Liver (tissue), 9 donors: ENCODE measurements around the gene MAOB. TPM values are rescaled to one million over a fixed set of nuclear protein-coding genes. Genes with fewer than 3 reads are reported as not detected.

Source experiments
- DNase-seq: peaks from one replicate; pipeline ENCODE4 v3.0.0-alpha.2; 2017; ENCODE audit warnings: low spot score
- H3K27ac ChIP-seq, 2 donors: one replicate each; pipeline ENCODE4 v1.7.0; 2013; ENCODE audit warnings: inconsistent platforms in 2 of 2, low read length in 2 of 2, control low read depth in 1 of 2, low read depth in 1 of 2, mild to moderate bottlenecking in 1 of 2
- H3K27me3 ChIP-seq, 4 donors: one replicate each; pipeline versions ENCODE4 v1.6.1 to v1.7.0; 2013; ENCODE audit warnings: low read length in 3 of 4, inconsistent platforms in 1 of 4, mild to moderate bottlenecking in 1 of 4, moderate library complexity in 1 of 4; ENCODE audit not compliant: control insufficient read depth in 4 of 4, insufficient read depth in 4 of 4
- H3K36me3 ChIP-seq, 4 donors: one replicate each; pipeline versions ENCODE4 v1.6.1 to v1.7.0; 2013; ENCODE audit warnings: low read length in 3 of 4, mild to moderate bottlenecking in 3 of 4, low read depth in 1 of 4, moderate library complexity in 1 of 4; ENCODE audit not compliant: control insufficient read depth in 4 of 4, insufficient read depth in 3 of 4
- H3K4me1 ChIP-seq, 4 donors: one replicate each; pipeline versions ENCODE4 v1.6.1 to v1.7.0; 2013; ENCODE audit warnings: low read length in 3 of 4, mild to moderate bottlenecking in 3 of 4, moderate library complexity in 1 of 4; ENCODE audit not compliant: control insufficient read depth in 4 of 4, insufficient read depth in 4 of 4
- H3K4me3 ChIP-seq, 3 donors: one replicate each; pipeline versions ENCODE4 v1.6.1 to v1.7.0; 2013; ENCODE audit warnings: low read length in 3 of 3, control low read depth in 1 of 3, low read depth in 1 of 3, mild to moderate bottlenecking in 1 of 3
- H3K9ac ChIP-seq, 2 donors: one replicate each; pipeline ENCODE4 v1.7.0; 2013; ENCODE audit warnings: low read length in 2 of 2, mild to moderate bottlenecking in 2 of 2, moderate library complexity in 2 of 2, control low read depth in 1 of 2, low read depth in 1 of 2
- H3K9me3 ChIP-seq, 4 donors: one replicate each; pipeline versions ENCODE4 v1.6.1 to v1.7.0; 2013; ENCODE audit warnings: low read length in 3 of 4; ENCODE audit not compliant: control insufficient read depth in 4 of 4
- EGR1 ChIP-seq, 2 donors: IDR thresholded peaks; 2 replicates each; pipeline ENCODE4 v1.6.1; 2016 to 2018; ENCODE audit warnings: antibody characterized with exemption in 2 of 2, low read depth in 2 of 2
- FOXA1 ChIP-seq: IDR thresholded peaks from 2 replicates; pipeline ENCODE4 v1.6.1; 2016; ENCODE audit warnings: antibody characterized with exemption
- FOXA2 ChIP-seq: IDR thresholded peaks from 2 replicates; pipeline ENCODE4 v1.6.1; 2016; ENCODE audit warnings: antibody characterized with exemption
- HNF4G ChIP-seq: IDR thresholded peaks from 2 replicates; pipeline ENCODE4 v1.6.1; 2016; ENCODE audit warnings: antibody characterized with exemption
- NR2F2 ChIP-seq: IDR thresholded peaks from 2 replicates; pipeline ENCODE4 v1.6.1; 2016; ENCODE audit warnings: antibody characterized with exemption
- RAD21 ChIP-seq, 2 donors: IDR thresholded peaks; 2 replicates each; pipeline ENCODE4 v1.6.1; 2016; ENCODE audit warnings: antibody characterized with exemption in 2 of 2, mild to moderate bottlenecking in 2 of 2
- SP1 ChIP-seq: IDR thresholded peaks from 2 replicates; pipeline ENCODE4 v1.6.1; 2018; ENCODE audit warnings: antibody characterized with exemption, mild to moderate bottlenecking
- TAF1 ChIP-seq: conservative IDR thresholded peaks from 2 replicates; pipeline ENCODE4 v1.6.1; 2016; ENCODE audit warnings: antibody characterized with exemption, mild to moderate bottlenecking
- YY1 ChIP-seq: IDR thresholded peaks from 2 replicates; pipeline ENCODE4 v1.6.1; 2016; ENCODE audit warnings: antibody characterized with exemption, mild to moderate bottlenecking
- WGBS: extraction: QIAGEN DNeasy Blood & Tissue Kit; methylation state at CpG from one replicate; pipeline ENCODE4 v1.1.7; 2013; 5-methylcytosine and 5-hydroxymethylcytosine counted together
- polyA plus RNA-seq, 2 donors: library from polyadenylated mRNA; stranded (reverse) in 1 of 2; unstranded in 1 of 2; fragments of 200-250 nt in 1 of 2; fragments of >200 nt in 1 of 2; fragmentation: Nextera tagmentation in 1 of 2; extraction: Ambion mirVana in 1 of 2; gene quantifications; one replicate each; pipeline versions ENCODE4 v1.2.1 to v1.2.3, GENCODE V29; 2013 to 2015
- total RNA-seq, 2 donors: library from RNA; depleted of rRNA; stranded (reverse); fragments of >200 nt; gene quantifications; one replicate each; pipeline ENCODE4 v1.2.3, GENCODE V29; 2014
- TF ChIP-seq, protein P1 (sequence below): IDR thresholded peaks from 2 replicates; pipeline ENCODE4 v1.6.1; 2016; ENCODE audit warnings: antibody characterized with exemption
- TF ChIP-seq, protein P2 (sequence below): IDR thresholded peaks from 2 replicates; pipeline ENCODE4 v1.6.1; 2016; ENCODE audit warnings: antibody characterized with exemption
- TF ChIP-seq, protein P3 (sequence below): IDR thresholded peaks from 2 replicates; pipeline ENCODE4 v1.6.1; 2016; ENCODE audit warnings: antibody characterized with exemption, mild to moderate bottlenecking
- TF ChIP-seq, protein P4 (sequence below): IDR thresholded peaks from 2 replicates; pipeline ENCODE4 v1.6.1; 2016; ENCODE audit warnings: antibody characterized with exemption
- donor health status: healthy.
- donor health status: healthy.
- donor health status: healthy.
- donor health status: healthy.
- donor health status: healthy.

The MAOB gene
- total and polyA plus RNA-seq, 4 donors = 34.0 to 96.3 (median 72.6) TPM

DNA sequence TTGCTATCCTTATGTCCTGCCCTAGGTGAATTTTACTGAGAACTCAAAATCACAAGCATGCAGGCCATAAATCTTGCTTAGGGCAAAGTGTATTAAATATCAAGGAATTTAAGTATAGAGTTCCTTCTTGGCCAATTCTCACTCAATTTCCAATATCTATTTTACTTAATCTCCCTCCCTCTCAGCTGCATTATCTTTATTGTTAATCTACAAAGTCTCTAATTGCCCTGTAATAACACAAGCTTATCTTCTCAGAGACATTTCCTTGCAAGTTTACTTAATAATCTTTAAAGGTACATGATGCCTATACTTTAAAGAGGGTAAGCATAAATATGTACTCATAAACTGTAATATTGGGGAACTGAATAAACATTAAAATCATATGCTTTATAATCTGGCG lies 26.9 kb upstream of the MAOB start (continued):
- TF ChIP-seq FOXA1 (no peak), SP1 (no peak), FOXA2 (no peak), HNF4G (no peak), RAD21 (IDR thresholded peaks at IDR 0.05) (no peak)
- TF ChIP-seq, protein P1, sequence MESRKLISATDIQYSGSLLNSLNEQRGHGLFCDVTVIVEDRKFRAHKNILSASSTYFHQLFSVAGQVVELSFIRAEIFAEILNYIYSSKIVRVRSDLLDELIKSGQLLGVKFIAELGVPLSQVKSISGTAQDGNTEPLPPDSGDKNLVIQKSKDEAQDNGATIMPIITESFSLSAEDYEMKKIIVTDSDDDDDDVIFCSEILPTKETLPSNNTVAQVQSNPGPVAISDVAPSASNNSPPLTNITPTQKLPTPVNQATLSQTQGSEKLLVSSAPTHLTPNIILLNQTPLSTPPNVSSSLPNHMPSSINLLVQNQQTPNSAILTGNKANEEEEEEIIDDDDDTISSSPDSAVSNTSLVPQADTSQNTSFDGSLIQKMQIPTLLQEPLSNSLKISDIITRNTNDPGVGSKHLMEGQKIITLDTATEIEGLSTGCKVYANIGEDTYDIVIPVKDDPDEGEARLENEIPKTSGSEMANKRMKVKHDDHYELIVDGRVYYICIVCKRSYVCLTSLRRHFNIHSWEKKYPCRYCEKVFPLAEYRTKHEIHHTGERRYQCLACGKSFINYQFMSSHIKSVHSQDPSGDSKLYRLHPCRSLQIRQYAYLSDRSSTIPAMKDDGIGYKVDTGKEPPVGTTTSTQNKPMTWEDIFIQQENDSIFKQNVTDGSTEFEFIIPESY = no peak
- TF ChIP-seq, protein P2, sequence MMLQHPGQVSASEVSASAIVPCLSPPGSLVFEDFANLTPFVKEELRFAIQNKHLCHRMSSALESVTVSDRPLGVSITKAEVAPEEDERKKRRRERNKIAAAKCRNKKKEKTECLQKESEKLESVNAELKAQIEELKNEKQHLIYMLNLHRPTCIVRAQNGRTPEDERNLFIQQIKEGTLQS = no peak

DNA sequence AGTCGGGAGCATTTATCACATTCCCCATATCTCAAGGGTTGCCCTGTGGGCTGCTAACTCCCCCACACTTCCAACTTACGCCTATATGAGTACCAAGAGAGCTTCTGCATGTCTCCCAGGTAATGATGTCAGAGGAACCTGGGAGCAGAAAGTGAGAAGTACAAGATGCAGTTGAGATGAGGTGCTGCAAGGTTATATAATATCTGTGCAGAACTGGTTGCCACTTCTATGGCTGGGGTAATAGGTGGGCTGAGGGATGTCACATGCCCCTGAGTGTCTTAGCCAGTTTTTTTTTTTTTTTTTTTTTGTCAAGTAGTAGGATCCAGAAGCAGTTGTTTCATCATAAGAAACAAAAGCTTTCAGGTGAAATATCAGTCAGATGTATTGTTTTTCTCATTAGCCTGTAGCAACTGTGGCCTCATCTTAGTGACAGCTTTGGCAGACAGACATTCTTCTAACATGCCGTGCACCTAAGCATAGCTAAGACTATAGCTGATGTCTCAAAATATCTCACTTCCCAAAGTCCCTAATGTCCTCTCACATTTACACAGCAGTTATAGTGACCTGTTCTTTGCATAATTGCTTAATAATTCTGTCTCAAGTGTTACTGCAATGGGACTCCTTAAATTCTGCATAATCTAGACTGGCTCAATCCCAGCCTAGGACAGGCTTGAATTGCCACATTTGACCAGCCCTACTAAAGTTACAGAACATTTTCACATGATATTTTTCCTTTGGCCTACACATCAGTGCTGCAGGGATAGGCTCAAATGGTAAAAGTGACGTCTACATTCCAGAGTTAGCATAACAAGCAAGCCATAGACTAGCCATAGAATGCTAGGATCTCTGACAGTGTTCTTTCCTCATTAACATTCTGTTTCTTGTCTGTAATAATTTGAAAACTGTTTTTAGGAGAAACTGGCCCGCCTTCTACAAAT lies 17.9 kb upstream of the MAOB start:
- H3K36me3 ChIP-seq = no peaks in the 10 kb centered on the region
- TF ChIP-seq, protein P3, sequence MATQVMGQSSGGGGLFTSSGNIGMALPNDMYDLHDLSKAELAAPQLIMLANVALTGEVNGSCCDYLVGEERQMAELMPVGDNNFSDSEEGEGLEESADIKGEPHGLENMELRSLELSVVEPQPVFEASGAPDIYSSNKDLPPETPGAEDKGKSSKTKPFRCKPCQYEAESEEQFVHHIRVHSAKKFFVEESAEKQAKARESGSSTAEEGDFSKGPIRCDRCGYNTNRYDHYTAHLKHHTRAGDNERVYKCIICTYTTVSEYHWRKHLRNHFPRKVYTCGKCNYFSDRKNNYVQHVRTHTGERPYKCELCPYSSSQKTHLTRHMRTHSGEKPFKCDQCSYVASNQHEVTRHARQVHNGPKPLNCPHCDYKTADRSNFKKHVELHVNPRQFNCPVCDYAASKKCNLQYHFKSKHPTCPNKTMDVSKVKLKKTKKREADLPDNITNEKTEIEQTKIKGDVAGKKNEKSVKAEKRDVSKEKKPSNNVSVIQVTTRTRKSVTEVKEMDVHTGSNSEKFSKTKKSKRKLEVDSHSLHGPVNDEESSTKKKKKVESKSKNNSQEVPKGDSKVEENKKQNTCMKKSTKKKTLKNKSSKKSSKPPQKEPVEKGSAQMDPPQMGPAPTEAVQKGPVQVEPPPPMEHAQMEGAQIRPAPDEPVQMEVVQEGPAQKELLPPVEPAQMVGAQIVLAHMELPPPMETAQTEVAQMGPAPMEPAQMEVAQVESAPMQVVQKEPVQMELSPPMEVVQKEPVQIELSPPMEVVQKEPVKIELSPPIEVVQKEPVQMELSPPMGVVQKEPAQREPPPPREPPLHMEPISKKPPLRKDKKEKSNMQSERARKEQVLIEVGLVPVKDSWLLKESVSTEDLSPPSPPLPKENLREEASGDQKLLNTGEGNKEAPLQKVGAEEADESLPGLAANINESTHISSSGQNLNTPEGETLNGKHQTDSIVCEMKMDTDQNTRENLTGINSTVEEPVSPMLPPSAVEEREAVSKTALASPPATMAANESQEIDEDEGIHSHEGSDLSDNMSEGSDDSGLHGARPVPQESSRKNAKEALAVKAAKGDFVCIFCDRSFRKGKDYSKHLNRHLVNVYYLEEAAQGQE = no peak
- TF ChIP-seq YY1 (no peak), FOXA2 (no peak), TAF1 (no peak), RAD21 (IDR thresholded peaks at IDR 0.05) (no peak), EGR1 (IDR thresholded peaks at IDR 0.05; ENCODE audit: low read depth in 2 of 2) (no peak)
- 92% methylated on average over 5 of the region's 5 CpGs for WGBS

DNA sequence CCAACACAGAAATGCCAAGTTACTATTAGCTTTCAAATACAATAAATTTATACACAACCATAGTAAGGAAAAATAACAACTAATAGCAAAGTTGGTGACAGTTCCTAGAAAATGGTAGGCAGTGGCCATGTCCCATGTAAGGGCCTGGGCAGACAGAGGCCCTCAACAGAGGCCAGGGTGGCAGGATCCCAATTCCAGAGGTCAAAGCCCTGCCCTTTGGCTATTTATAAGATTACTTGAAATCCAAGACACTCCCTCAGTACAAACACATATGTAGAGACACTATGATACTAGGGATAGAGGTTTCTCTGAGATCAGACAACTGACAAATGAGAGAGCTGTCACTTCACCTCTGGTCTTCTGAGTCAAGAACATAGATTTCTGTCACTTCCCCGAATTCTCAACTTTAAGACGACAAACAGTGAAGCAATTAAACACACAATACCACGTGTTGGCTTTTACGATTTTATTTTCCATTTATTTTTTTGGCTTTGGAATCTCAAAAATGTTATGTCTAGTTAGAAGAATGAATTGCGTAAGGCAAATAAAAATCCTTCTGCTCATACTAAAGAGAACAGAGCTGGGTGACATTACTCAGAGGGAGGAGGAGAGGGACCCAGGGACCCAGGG lies 16.3 kb upstream of the MAOB start:
- Histone ChIP-seq H3K27ac (no peak overlapping the region), H3K4me1 (peaks cover 0 to 1% (median 0%) of the 10 kb centered on the region in 4 donors), H3K9ac (no peak overlapping the region), H3K4me3 (no peak overlapping the region), H3K9me3 (no peaks in the 10 kb centered on the region), H3K36me3 (no peaks in the 10 kb centered on the region), H3K27me3 (no peaks in the 10 kb centered on the region)
- no peak for DNase-seq
- WGBS = 46% methylated on average over 5 of the region's 5 CpGs
- TF ChIP-seq FOXA2 (no peak), TAF1 (no peak), NR2F2 (no peak)
- TF ChIP-seq, protein P2 = no peak
- TF ChIP-seq, protein P4, sequence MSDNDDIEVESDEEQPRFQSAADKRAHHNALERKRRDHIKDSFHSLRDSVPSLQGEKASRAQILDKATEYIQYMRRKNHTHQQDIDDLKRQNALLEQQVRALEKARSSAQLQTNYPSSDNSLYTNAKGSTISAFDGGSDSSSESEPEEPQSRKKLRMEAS = no peak
- TF ChIP-seq, protein P3 = no peak

More for the DNA sequence above, 17.9 kb upstream of the MAOB start:
- Histone ChIP-seq H3K9me3 (no peaks in the 10 kb centered on the region), H3K9ac (no peak overlapping the region), H3K27me3 (no peaks in the 10 kb centered on the region), H3K4me1 (peaks cover 0 to 1% (median 0%) of the 10 kb centered on the region in 4 donors), H3K4me3 (no peak overlapping the region), H3K27ac (no peak overlapping the region)
- no peak for DNase-seq
